Tibial nerve (tissue), 4 donors: ENCODE data around the gene PCNX2.

ENCODE experiments used
- CTCF ChIP-seq, 5 experiments: fragments of 200-600 bp in 3 of 5; fragments of 450-650 bp in 2 of 5; sonication (generic) in 3 of 5; IDR thresholded peaks; one replicate each; pipeline ENCODE4 v1.5.1; 2016 to 2019; ENCODE audit warnings: antibody characterized with exemption in 5 of 5, mild to moderate bottlenecking in 3 of 5, moderate library complexity in 2 of 5
- EP300 ChIP-seq, 2 donors: sonication (generic); formaldehyde crosslinking; IDR thresholded peaks; one replicate each; pipeline ENCODE4 v1.6.1; 2017; ENCODE audit warnings: antibody characterized with exemption in 2 of 2, mild to moderate bottlenecking in 1 of 2

GRCh38 chr1:233078396-233078795, 217.1 kb downstream of the PCNX2 start:
- no peak for TF ChIP-seq CTCF (IDR thresholded peaks at IDR 0.05)
- TF ChIP-seq EP300 (IDR thresholded peaks at IDR 0.05): no peak
